ENCODE measurements around the gene ETS2.

The ETS2 gene

DNA sequence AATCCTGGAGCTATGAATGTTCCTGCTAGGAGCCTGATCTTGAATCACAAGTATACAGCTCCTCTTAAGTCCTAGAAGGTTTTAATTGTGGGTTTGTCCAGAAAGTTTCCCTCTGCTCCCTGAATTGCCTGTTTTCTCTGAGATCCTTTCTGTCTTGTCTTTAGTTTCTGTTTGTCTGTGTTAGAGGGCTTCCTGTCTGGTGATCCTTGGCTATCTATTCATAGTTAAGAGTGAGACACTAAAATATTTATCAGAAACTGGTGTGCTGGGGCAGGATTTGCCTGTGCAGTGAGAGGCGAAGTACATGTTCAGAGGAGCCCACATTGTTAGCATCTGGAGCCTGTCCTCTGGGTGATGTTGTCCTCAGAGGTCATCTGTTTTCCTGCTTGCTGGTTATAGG is 45.4 kb downstream of the ETS2 start:
- TF ChIP-seq TEAD4 (IDR thresholded peaks at IDR 0.05) = no peak
- no peak for TF ChIP-seq RAD21 (IDR thresholded peaks at IDR 0.05; ENCODE audit: low read depth)
- no peak for TF ChIP-seq CEBPB (IDR thresholded peaks at IDR 0.05)
- no peak for TF ChIP-seq FOXM1 (IDR thresholded peaks at IDR 0.05; ENCODE audit: borderline replicate concordance, low read depth)
- no peak for TF ChIP-seq EGR1 (IDR thresholded peaks at IDR 0.05)
- TF ChIP-seq, protein P1, sequence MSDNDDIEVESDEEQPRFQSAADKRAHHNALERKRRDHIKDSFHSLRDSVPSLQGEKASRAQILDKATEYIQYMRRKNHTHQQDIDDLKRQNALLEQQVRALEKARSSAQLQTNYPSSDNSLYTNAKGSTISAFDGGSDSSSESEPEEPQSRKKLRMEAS (IDR thresholded peaks at IDR 0.05) = no peak
- TF ChIP-seq EP300 (IDR thresholded peaks at IDR 0.05; ENCODE audit: borderline replicate concordance) = no peak
- no peak for TF ChIP-seq TAF1 (IDR thresholded peaks at IDR 0.05; ENCODE audit: low read depth)
- no peak for TF ChIP-seq NFIC (IDR thresholded peaks at IDR 0.05)
- TF ChIP-seq, protein P2, sequence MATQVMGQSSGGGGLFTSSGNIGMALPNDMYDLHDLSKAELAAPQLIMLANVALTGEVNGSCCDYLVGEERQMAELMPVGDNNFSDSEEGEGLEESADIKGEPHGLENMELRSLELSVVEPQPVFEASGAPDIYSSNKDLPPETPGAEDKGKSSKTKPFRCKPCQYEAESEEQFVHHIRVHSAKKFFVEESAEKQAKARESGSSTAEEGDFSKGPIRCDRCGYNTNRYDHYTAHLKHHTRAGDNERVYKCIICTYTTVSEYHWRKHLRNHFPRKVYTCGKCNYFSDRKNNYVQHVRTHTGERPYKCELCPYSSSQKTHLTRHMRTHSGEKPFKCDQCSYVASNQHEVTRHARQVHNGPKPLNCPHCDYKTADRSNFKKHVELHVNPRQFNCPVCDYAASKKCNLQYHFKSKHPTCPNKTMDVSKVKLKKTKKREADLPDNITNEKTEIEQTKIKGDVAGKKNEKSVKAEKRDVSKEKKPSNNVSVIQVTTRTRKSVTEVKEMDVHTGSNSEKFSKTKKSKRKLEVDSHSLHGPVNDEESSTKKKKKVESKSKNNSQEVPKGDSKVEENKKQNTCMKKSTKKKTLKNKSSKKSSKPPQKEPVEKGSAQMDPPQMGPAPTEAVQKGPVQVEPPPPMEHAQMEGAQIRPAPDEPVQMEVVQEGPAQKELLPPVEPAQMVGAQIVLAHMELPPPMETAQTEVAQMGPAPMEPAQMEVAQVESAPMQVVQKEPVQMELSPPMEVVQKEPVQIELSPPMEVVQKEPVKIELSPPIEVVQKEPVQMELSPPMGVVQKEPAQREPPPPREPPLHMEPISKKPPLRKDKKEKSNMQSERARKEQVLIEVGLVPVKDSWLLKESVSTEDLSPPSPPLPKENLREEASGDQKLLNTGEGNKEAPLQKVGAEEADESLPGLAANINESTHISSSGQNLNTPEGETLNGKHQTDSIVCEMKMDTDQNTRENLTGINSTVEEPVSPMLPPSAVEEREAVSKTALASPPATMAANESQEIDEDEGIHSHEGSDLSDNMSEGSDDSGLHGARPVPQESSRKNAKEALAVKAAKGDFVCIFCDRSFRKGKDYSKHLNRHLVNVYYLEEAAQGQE (IDR thresholded peaks at IDR 0.05; ENCODE audit: low read depth) = no peak
- TF ChIP-seq TCF12 (IDR thresholded peaks at IDR 0.05; ENCODE audit: low read depth) = no peak
- TF ChIP-seq YY1 (IDR thresholded peaks at IDR 0.05; ENCODE audit: low read depth) = no peak

DNA sequence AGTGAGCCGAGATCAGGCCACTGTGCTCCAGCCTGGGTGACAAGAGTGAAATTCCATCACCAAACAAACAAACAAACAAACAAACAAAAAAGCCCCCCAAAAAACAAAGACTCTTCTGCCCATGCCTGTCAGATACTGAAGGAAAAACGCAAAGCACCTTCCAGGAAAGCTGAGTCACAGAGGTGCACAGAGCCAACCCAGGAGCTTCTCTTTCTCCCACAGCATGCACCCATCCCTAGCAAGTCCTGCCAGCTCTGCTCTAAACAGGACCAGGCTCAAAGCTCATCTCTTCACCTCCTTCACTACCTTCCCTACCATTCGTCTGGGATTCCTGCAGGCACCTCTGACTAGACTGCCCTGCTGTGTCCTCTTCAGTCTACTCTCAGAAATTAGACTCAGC is 46.5 kb downstream of the ETS2 start:
- TF ChIP-seq TAF1 (IDR thresholded peaks at IDR 0.05; ENCODE audit: low read depth) = no peak
- TF ChIP-seq, protein P1 (IDR thresholded peaks at IDR 0.05) = no peak
- TF ChIP-seq, protein P2 (IDR thresholded peaks at IDR 0.05; ENCODE audit: low read depth) = no peak

DNA sequence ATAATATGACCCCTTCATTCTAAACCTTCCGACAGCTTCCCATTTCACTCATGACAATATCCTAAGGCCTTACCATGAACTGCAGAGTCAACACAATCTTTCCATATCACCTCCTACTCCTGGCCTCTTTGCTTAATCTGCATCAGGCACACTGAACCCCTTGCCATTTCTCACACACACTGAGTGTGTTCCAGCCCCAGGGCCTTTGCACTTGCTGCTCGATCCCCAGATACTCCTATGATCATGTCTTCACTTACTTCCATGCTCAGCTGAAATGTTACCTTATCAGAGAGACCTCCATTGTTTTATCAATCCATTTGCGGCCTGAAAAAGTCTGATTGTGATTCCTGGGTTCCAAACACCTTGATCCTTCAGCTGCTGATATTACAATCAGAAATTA is 47.0 kb downstream of the ETS2 start:
- no peak for TF ChIP-seq NFIC (IDR thresholded peaks at IDR 0.05)
- no peak for TF ChIP-seq TEAD4 (IDR thresholded peaks at IDR 0.05)
- TF ChIP-seq YY1 (IDR thresholded peaks at IDR 0.05; ENCODE audit: low read depth) = no peak
- TF ChIP-seq EP300 (IDR thresholded peaks at IDR 0.05; ENCODE audit: borderline replicate concordance) = no peak
- TF ChIP-seq CEBPB (IDR thresholded peaks at IDR 0.05) = no peak
- no peak for TF ChIP-seq FOXM1 (IDR thresholded peaks at IDR 0.05; ENCODE audit: borderline replicate concordance, low read depth)
- TF ChIP-seq EGR1 (IDR thresholded peaks at IDR 0.05) = no peak

DNA sequence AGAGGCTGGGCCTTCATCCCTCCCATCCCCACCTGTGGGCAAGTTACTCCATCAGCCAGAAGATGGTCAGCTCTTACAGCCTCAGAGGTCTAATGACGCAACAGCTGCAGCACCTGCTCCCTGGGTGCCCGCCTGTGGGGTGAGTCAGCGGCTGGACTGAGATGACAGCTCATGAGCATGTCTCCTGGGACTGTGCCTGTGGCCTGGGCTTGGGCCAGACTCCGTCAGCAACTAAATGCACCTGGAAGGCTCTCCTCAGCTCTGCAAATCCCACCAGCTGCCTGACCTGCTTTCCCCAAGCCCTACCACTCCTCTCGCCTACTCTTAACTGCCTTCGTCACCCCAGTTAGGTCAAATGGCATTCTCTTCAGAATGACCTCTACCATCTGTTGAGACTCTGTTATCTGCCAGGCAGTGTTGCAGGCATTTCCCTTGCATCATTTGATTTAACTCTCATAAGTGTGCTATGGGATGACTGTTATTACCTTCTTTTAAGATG is 47.7 kb downstream of the ETS2 start:
- peak; percentile 87 for TF ChIP-seq TCF12 (IDR thresholded peaks at IDR 0.05; ENCODE audit: low read depth)
- peak; percentile 72; the same call in 1 of the 2 replicates for TF ChIP-seq EP300 (IDR thresholded peaks at IDR 0.05; ENCODE audit: borderline replicate concordance)
- no peak for TF ChIP-seq EGR1 (IDR thresholded peaks at IDR 0.05)
- no peak for TF ChIP-seq TEAD4 (IDR thresholded peaks at IDR 0.05)
- TF ChIP-seq FOXM1 (IDR thresholded peaks at IDR 0.05; ENCODE audit: borderline replicate concordance, low read depth) = no peak
- TF ChIP-seq CEBPB (IDR thresholded peaks at IDR 0.05) = peak; percentile 89
- TF ChIP-seq NFIC (IDR thresholded peaks at IDR 0.05) = peak; percentile 57

DNA sequence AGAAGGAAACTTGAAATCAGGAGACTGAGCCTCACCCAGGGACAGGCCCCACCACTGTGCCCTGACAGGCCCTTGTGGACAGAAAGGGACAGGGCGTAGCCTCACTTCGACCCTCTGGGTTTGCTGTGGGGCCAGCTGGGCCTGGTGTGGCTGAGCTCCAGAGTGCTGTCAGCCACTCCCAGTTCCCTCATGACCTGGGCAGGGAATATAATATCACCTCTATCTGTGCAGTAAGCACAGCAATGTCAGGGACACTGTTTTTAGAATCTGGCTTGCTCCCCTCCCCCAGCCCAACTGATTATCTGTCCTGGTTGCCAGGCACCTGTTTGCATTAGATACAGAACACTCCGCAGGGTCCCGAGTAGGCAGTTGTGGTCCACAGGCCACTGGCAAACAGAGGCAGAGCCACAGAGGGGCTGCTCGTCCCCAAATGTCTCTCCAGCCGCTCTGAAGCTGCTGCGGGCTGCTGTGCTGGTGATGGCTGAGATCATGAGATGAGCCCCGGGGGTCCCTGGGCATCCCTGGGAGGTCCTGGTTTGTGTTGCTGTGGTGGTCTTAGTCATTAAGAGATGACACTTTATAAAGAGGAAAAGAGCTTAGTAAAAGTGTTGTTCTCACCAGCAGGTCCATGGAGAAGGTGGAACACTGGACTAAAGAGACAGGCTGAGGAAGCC is 51.6 kb downstream of the ETS2 start:
- TF ChIP-seq ZBTB7A (IDR thresholded peaks at IDR 0.05; ENCODE audit: low read depth) (no peak), EP300 (IDR thresholded peaks at IDR 0.05; ENCODE audit: borderline replicate concordance) (no peak), CEBPB (IDR thresholded peaks at IDR 0.05) (no peak), TAF1 (IDR thresholded peaks at IDR 0.05; ENCODE audit: low read depth) (no peak)
- TF ChIP-seq, protein P3, sequence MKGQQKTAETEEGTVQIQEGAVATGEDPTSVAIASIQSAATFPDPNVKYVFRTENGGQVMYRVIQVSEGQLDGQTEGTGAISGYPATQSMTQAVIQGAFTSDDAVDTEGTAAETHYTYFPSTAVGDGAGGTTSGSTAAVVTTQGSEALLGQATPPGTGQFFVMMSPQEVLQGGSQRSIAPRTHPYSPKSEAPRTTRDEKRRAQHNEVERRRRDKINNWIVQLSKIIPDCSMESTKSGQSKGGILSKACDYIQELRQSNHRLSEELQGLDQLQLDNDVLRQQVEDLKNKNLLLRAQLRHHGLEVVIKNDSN (IDR thresholded peaks at IDR 0.05) = no peak

DNA sequence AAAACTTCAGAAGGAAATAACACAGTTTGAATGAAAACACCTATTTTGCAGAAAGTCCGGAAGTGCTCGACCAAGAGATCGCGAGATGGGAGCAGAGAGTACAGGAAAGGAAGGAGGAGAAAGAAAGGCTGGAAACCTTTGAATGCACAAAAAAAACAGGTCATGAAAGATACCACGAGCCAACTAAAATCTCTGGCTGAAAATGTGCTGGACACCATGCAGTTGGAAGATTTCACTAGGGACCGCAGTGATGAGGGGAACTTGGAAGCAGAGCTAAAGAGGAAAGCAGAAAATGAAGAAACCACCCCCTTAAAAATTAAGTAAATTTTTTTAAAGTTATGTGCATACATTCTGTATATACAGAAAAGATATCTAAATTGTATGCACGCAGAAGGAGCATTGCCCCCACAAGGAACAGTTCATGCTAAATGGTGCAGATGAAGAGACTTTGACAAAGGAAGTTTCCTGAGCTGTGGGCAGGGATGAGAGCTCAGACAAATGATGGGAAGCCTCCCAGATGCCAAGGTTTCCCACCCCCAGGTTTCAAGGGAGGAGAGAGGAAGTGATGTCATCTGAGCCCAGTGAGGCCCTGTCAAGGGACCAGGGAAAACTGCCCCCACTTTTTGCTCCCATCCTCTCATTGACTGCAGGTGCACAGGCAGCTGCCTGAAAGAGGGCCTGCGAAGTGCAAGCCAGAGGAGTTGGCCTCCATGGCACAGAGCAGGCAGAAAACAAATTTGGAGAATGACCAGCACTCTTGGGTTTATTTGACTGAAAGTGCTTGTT is 52.5 kb downstream of the ETS2 start:
- TF ChIP-seq RAD21 (IDR thresholded peaks at IDR 0.05; ENCODE audit: low read depth) (no peak), TEAD4 (IDR thresholded peaks at IDR 0.05) (no peak), CREB1 (IDR thresholded peaks at IDR 0.05; ENCODE audit: low read depth) (no peak), NFIC (IDR thresholded peaks at IDR 0.05) (no peak), EP300 (IDR thresholded peaks at IDR 0.05; ENCODE audit: borderline replicate concordance) (no peak), CEBPB (IDR thresholded peaks at IDR 0.05) (no peak), FOXM1 (IDR thresholded peaks at IDR 0.05; ENCODE audit: borderline replicate concordance, low read depth) (no peak), TAF1 (IDR thresholded peaks at IDR 0.05; ENCODE audit: low read depth) (no peak)
- TF ChIP-seq, protein P1 (IDR thresholded peaks at IDR 0.05) = no peak
- TF ChIP-seq, protein P3 (IDR thresholded peaks at IDR 0.05) = no peak

Measured in Ishikawa (cell line).